ENCODE measurements around the gene VEPH1. TPM values are rescaled to one million over a fixed set of nuclear protein-coding genes. Genes with fewer than 3 reads are reported as not detected.

VEPH1 gene
- total RNA-seq, 4 donors from 2014 or later, result 0.48 to 11.7 (median 3.2) TPM

GRCh38 chr3:157219215-157219614, 284.0 kb downstream of the VEPH1 start:
- ATAC-seq (ENCODE audit: low FRiP score) (no peak), DNase-seq (ENCODE audit: low spot score) (no peak)
- TF ChIP-seq CTCF (IDR thresholded peaks at IDR 0.05), result no peak

Other genes with a start within 250 kb of the VEPH1 start
- 100 to 1,000 TPM in 3 of 4 donors, 10 to 100 TPM in 1; 12.3 to 727 (median 208) TPM for gene PTX3, start 66.6 kb downstream of the VEPH1 start, total RNA-seq

Measured in omental fat pad (tissue), 4 donors.